HepG2 (cell line): ENCODE results near the gene SEBOX. TPM values are rescaled to one million over a fixed set of nuclear protein-coding genes. Genes with fewer than 3 reads are reported as not detected.
A peak's percentile ranks its signal among the peaks of the same experiment; 100 is the strongest.

ENCODE experiments used
- ATAC-seq: fragments of 200-7000 bp; cut with Tn5 transposase; 3 replicates; pipeline ENCODE4 v1.9.1; 2020; ENCODE audit warnings: mild to moderate bottlenecking, moderate library complexity
- BruUV-seq: library from RNA; stranded (reverse); fragments of 400-500 nt; replicated peaks from 2 replicates; lab custom pipeline; 2021; lab: Mats Ljungman, UMichigan
- CTCF ChIA-PET: fragments of 300-600 bp; formaldehyde crosslinking; extraction: SDS; loops from one replicate; lab custom pipeline; 2021; ENCODE audit warnings: low total read pairs, inconsistent platforms, low intra/inter-chr PET ratio; lab: Yijun Ruan, JAX
- POLR2A ChIA-PET: fragments of 350-600 bp; sonication (Branson Sonifier 250); formaldehyde crosslinking; loops from one replicate; lab custom pipeline; 2020; ENCODE audit warnings: antibody characterized with exemption, inconsistent platforms; lab: Yijun Ruan, JAX
- DNase-seq: peaks from one replicate; pipeline ENCODE4 v3.0.0-alpha.2; 2015; ENCODE audit warnings: low spot score
- FAIRE-seq: peaks from 3 replicates; lab custom pipeline; 2011; peaks lifted over from hg19 to GRCh38; lab: Jason Lieb, UNC
- H2AFZ ChIP-seq: one replicate; pipeline ENCODE4 v1.6.1; 2011; ENCODE audit warnings: low read length, inconsistent platforms
- H3K27ac ChIP-seq: fragments of 300-600 bp; 3 replicates; pipeline ENCODE4 v1.8.0; 2011; ENCODE audit warnings: mixed run types, mild to moderate bottlenecking, mixed read lengths, low read length, inconsistent platforms; ENCODE audit not compliant: insufficient read depth; ENCODE audit errors: extremely low read length
- H3K27me3 ChIP-seq, 2 experiments: fragments of 200-600 bp in 1 of 2; 2 replicates in 1 of 2; 3 replicates in 1 of 2; pipeline versions ENCODE4 v1.6.0 to v1.8.0; 2011; ENCODE audit warnings: low read length in 2 of 2, mild to moderate bottlenecking in 2 of 2, moderate library complexity in 2 of 2, inconsistent platforms in 1 of 2; ENCODE audit not compliant: insufficient read depth in 2 of 2, control insufficient read depth in 1 of 2
- H3K36me3 ChIP-seq, 2 experiments: fragments of 200-600 bp in 1 of 2; replicated peaks in 1 of 2; 2 replicates in 1 of 2; 3 replicates in 1 of 2; pipeline versions ENCODE4 v1.5.1 to v1.8.0; 2011; ENCODE audit warnings: low read length in 2 of 2, inconsistent platforms in 1 of 2; ENCODE audit not compliant: insufficient read depth in 2 of 2, control insufficient read depth in 1 of 2
- H3K4me1 ChIP-seq: 2 replicates; pipeline ENCODE4 v1.5.1; 2012; ENCODE audit warnings: low read length, inconsistent platforms; ENCODE audit not compliant: insufficient read depth
- H3K4me2 ChIP-seq: 2 replicates; pipeline ENCODE4 v1.6.0; 2011; ENCODE audit warnings: low read depth, low read length, inconsistent platforms
- H3K4me3 ChIP-seq, 3 experiments: fragments of 200-600 bp in 1 of 3; sonication (generic), shearing (Covaris generic) in 1 of 3; replicated peaks in 1 of 3; 2 replicates each; pipeline ENCODE4 v1.5.1; 2011 to 2016; ENCODE audit warnings: low read length in 3 of 3, inconsistent platforms in 2 of 3, low read depth in 2 of 3, mild to moderate bottlenecking in 2 of 3, control low read depth in 1 of 3, mixed read lengths in 1 of 3; ENCODE audit not compliant: insufficient read depth in 1 of 3
- H3K79me2 ChIP-seq: one replicate; pipeline ENCODE4 v1.6.1; 2011; ENCODE audit warnings: low read length, inconsistent platforms; ENCODE audit not compliant: insufficient read depth
- H3K9ac ChIP-seq: 2 replicates; pipeline ENCODE4 v1.6.0; 2011; ENCODE audit warnings: mild to moderate bottlenecking, low read depth, low read length, inconsistent platforms; ENCODE audit not compliant: insufficient read depth
- H3K9me3 ChIP-seq: 2 replicates; pipeline ENCODE4 v1.5.1; 2012; ENCODE audit warnings: mild to moderate bottlenecking, low read length
- H4K20me1 ChIP-seq: 2 replicates; pipeline ENCODE4 v1.6.0; 2011; ENCODE audit warnings: inconsistent platforms, mild to moderate bottlenecking, low read length, moderate library complexity; ENCODE audit not compliant: insufficient read depth
- CEBPB ChIP-seq: IDR thresholded peaks from 2 replicates; pipeline ENCODE4 v1.6.1; 2011; ENCODE audit warnings: low read depth, low read length, improper control_type of control experiment, borderline replicate concordance
- ELF1 ChIP-seq: sonication (generic); formaldehyde crosslinking; IDR thresholded peaks from 2 replicates; pipeline ENCODE4 v1.4.0; 2020; ENCODE audit warnings: missing genetic modification reagents
- GPN1 ChIP-seq: sonication (generic); formaldehyde crosslinking; IDR thresholded peaks from 2 replicates; pipeline ENCODE4 v1.5.1; 2020; ENCODE audit warnings: missing genetic modification reagents, borderline replicate concordance
- PHF20 ChIP-seq: sonication (generic); formaldehyde crosslinking; IDR thresholded peaks from 2 replicates; pipeline ENCODE4 v1.5.0; 2020; ENCODE audit warnings: mild to moderate bottlenecking, missing genetic modification reagents
- RXRB ChIP-seq: IDR thresholded peaks from 2 replicates; pipeline ENCODE4 v1.6.1; 2016; ENCODE audit warnings: borderline replicate concordance, missing genetic modification reagents, missing compliant biosample characterization
- SNAPC2 ChIP-seq: sonication (generic); formaldehyde crosslinking; IDR thresholded peaks from 2 replicates; pipeline ENCODE4 v1.8.1; 2022; ENCODE audit warnings: mild to moderate bottlenecking, missing genetic modification reagents
- ZC3H4 ChIP-seq: sonication (generic); formaldehyde crosslinking; IDR thresholded peaks from 2 replicates; pipeline ENCODE4 v1.4.0; 2020; ENCODE audit warnings: missing genetic modification reagents, borderline replicate concordance
- ZNF556 ChIP-seq: sonication (generic); formaldehyde crosslinking; IDR thresholded peaks from 2 replicates; pipeline ENCODE4 v1.4.0; 2020; ENCODE audit warnings: mild to moderate bottlenecking, missing genetic modification reagents, borderline replicate concordance
- WGBS: methylation state at CpG from one replicate; pipeline ENCODE4 v1.1.6; 2017; ENCODE audit warnings: low lambda C conversion rate; 5-methylcytosine and 5-hydroxymethylcytosine counted together
- in situ Hi-C: cut with HindIII; loops from 2 replicates; pipeline ENCODE4 v1.10.0; 2017; ENCODE audit warnings: low pct_unique_long_range_greater_than_20kb; ENCODE audit not compliant: extremely low pct_ligation_motif_present
- intact Hi-C: fragments of 100-400 bp; cut with micrococcal nuclease; formaldehyde crosslinking; loops from one replicate; pipeline ENCODE4 v1.10.0; 2022; ENCODE audit not compliant: unreplicated experiment
- polyA plus RNA-seq, 8 experiments: library from polyadenylated mRNA; depleted of rRNA in 3 of 8; stranded (reverse) in 7 of 8; unstranded in 1 of 8; fragments of >200 nt; fragmentation: Illumina TruSeq in 4 of 8; extraction: Trizol in 4 of 8; gene quantifications; 2 replicates each; pipeline versions ENCODE4 v1.2.1 to v1.2.3, GENCODE V29; 2011 to 2016; ENCODE audit warnings: low read depth in 4 of 8, missing spikeins in 1 of 8, mixed read lengths in 1 of 8; ENCODE audit not compliant: insufficient read depth in 1 of 8
- total RNA-seq, 5 experiments: library from RNA; depleted of rRNA; stranded (reverse); fragments of >200 nt; fragmentation: Illumina TruSeq; extraction: Trizol; gene quantifications; 2 replicates each; pipeline ENCODE4 v1.2.3, GENCODE V29; 2016; ENCODE audit warnings: low read depth in 1 of 5
- TF ChIP-seq, protein P1 (sequence below): sonication (generic); formaldehyde crosslinking; IDR thresholded peaks from 2 replicates; pipeline ENCODE4 v1.8.0; 2022; ENCODE audit warnings: mild to moderate bottlenecking, missing genetic modification reagents
- TF ChIP-seq, protein P2 (sequence below): sonication (generic); formaldehyde crosslinking; IDR thresholded peaks from 2 replicates; pipeline ENCODE4 v1.5.0; 2020; ENCODE audit warnings: missing genetic modification reagents
- TF ChIP-seq, protein P3 (sequence below): sonication (generic); formaldehyde crosslinking; IDR thresholded peaks from 2 replicates; pipeline ENCODE4 v1.8.0; 2022; ENCODE audit warnings: low read depth, missing genetic modification reagents
- TF ChIP-seq, protein P4 (sequence below): sonication (generic); formaldehyde crosslinking; IDR thresholded peaks from 2 replicates; pipeline ENCODE4 v1.4.0; 2020; ENCODE audit warnings: mild to moderate bottlenecking, missing genetic modification reagents

The SEBOX gene
- total and polyA plus RNA-seq, 2 of the 13 experiments (the other 11 are each of a cell fraction or from before 2014, with no cell fraction given) = not detected

DNA sequence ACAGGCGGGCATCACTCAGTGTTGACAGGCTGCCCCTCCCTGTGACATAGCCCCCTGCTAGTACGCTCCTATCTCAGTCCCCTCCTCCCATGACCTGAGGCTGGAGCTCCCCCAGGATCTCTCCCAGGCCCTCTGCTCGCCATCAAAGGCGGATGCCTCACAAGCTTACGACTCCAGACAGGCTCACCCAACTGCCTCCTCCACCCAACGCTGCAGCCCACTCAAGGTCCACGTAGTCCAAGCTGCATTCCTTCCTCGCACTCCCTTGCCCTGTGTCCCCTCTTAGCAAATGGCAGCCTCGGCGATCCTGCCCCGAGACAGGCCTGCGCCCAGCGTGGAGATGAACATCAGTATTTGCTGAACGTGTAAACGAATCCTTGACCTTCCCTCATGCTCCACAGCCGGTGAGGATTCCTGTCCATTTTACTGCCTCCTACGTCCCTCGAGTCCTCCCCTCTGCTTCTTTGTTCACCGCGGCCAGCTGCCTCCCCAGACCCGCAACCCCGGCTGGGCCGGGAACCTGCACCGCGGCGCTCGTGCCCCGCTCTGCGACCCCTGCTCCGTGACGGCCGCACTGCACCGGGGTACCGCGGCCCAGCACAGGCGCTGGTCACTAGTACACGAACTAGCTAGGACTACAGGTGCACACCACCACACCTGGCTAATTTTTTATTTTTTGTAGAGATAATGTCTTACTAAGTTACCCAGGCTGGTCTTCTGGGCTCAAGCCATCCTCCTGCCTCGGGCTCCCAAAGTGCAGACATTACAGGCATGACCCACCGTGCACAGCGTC is 46.8 kb downstream of the SEBOX start (continued):
- TF ChIP-seq, protein P1, sequence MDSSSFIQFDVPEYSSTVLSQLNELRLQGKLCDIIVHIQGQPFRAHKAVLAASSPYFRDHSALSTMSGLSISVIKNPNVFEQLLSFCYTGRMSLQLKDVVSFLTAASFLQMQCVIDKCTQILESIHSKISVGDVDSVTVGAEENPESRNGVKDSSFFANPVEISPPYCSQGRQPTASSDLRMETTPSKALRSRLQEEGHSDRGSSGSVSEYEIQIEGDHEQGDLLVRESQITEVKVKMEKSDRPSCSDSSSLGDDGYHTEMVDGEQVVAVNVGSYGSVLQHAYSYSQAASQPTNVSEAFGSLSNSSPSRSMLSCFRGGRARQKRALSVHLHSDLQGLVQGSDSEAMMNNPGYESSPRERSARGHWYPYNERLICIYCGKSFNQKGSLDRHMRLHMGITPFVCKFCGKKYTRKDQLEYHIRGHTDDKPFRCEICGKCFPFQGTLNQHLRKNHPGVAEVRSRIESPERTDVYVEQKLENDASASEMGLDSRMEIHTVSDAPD = no peak
- TF ChIP-seq SNAPC2 (CRISPR knock-in tag) (no peak), CEBPB (no peak), ZC3H4 (peak; percentile 58; the same call in 1 of the 2 replicates)
- TF ChIP-seq, protein P2, sequence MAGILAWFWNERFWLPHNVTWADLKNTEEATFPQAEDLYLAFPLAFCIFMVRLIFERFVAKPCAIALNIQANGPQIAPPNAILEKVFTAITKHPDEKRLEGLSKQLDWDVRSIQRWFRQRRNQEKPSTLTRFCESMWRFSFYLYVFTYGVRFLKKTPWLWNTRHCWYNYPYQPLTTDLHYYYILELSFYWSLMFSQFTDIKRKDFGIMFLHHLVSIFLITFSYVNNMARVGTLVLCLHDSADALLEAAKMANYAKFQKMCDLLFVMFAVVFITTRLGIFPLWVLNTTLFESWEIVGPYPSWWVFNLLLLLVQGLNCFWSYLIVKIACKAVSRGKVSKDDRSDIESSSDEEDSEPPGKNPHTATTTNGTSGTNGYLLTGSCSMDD (CRISPR knock-in tag) = no peak
- TF ChIP-seq, all 625 proteins: peak for 49

DNA sequence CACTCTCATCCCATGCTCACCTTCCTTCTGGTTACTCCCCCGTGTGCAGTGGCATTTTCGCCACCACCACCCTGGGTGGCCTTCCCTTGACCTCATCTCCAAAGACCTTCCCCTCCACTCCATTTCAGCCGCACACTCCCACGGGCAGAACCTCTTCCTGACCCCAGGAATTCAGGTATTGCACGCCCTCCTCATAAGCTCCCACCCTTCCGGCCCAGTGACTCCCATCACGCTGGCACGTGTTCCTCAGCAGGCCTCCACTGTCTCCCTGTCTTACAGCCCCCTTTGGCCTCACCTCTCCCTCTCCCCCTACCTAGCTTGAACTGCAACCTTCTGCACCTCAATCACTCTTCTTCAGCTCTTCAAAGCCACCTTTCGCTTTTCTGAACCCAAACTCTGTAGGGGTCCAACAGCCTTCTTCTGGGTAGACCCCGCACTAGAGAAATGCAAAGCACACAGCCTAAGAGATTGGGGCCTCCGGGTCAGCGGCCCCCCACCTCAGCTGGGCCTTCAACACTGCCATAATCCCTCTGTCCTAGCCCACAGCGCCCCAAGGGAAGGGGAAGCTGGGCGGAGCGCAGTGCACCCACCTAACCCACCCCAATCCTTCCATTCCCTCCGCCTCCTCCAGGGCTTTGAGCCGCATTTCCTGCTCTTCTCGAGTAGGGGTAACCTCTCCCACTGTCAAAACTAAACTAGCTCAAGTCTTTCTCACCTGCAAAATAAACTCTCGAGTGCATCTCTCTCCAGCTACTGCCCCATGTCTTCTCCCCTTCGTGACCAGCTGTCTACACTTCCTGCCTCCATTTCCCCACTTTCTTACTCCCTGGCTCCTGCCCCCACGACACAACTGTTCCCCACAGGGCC is 47.7 kb downstream of the SEBOX start:
- DNase-seq (no peak), ATAC-seq (no peak), FAIRE-seq (no peak)
- peak overlapping the region; percentile 91 for H3K4me2 ChIP-seq
- in situ Hi-C loops (loop anchor here (25.0 kb wide), 1 partner anchor 280 kb away; the partner anchor contains the start of gene NLK), intact Hi-C loops (no loop called here)
- peaks cover 45% of the 10 kb centered on the region for H3K4me1 ChIP-seq
- H3K79me2 ChIP-seq = peaks cover 40% of the 10 kb centered on the region
- no peaks in the 10 kb centered on the region; a peak in 1 of 5 replicates for H3K27me3 ChIP-seq
- no TSS peak for BruUV-seq
- no peaks in the 10 kb centered on the region; a peak in 1 of 5 replicates for H3K36me3 ChIP-seq
- no peak overlapping the region for H3K27ac ChIP-seq
- H2AFZ ChIP-seq = no peak overlapping the region
- CTCF ChIA-PET = no interaction called here
- H3K9ac ChIP-seq = peak overlapping the region; percentile 65
- 83% methylated on average over 21 of the region's 21 CpGs for WGBS
- H3K9me3 ChIP-seq = no peaks in the 10 kb centered on the region
- peaks cover 5% of the 10 kb centered on the region; the same call in 1 of the 2 replicates for H4K20me1 ChIP-seq
- POLR2A ChIA-PET = interaction anchor here (1.2 to 5.8 kb wide), 3 partner anchors 18 to 99 kb away, joined by 4 to 41 read pairs (median 7); partner anchors contain the start of genes IFT20, POLDIP2 and TNFAIP1
- H3K4me3 ChIP-seq = peak overlapping the region; percentile 61 to 80 (median 65)
- TF ChIP-seq RXRB (CRISPR knock-in tag) (no peak), PHF20 (CRISPR knock-in tag) (no peak), ELF1 (CRISPR knock-in tag) (no peak), GPN1 (no peak), ZNF556 (CRISPR knock-in tag) (0 out of 2 replicates have a peak, but pooled peaks have one; percentile 14)
- TF ChIP-seq, protein P3, sequence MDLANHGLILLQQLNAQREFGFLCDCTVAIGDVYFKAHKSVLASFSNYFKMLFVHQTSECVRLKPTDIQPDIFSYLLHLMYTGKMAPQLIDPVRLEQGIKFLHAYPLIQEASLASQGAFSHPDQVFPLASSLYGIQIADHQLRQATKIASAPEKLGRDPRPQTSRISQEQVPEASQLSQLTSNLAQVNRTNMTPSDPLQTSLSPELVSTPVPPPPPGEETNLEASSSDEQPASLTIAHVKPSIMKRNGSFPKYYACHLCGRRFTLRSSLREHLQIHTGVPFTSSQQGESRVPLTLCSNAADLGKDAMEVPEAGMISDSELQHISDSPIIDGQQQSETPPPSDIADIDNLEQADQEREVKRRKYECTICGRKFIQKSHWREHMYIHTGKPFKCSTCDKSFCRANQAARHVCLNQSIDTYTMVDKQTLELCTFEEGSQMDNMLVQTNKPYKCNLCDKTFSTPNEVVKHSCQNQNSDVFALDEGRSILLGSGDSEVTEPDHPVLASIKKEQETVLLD (CRISPR knock-in tag) = 0 out of 2 replicates have a peak, but pooled peaks have one; percentile 10
- TF ChIP-seq, protein P4, sequence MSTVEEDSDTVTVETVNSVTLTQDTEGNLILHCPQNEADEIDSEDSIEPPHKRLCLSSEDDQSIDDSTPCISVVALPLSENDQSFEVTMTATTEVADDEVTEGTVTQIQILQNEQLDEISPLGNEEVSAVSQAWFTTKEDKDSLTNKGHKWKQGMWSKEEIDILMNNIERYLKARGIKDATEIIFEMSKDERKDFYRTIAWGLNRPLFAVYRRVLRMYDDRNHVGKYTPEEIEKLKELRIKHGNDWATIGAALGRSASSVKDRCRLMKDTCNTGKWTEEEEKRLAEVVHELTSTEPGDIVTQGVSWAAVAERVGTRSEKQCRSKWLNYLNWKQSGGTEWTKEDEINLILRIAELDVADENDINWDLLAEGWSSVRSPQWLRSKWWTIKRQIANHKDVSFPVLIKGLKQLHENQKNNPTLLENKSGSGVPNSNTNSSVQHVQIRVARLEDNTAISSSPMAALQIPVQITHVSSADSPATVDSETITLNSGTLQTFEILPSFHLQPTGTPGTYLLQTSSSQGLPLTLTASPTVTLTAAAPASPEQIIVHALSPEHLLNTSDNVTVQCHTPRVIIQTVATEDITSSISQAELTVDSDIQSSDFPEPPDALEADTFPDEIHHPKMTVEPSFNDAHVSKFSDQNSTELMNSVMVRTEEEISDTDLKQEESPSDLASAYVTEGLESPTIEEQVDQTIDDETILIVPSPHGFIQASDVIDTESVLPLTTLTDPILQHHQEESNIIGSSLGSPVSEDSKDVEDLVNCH (CRISPR knock-in tag) = no peak
